SHP77 (cell line): Measurements from ENCODE around the gene HOXD1.

ENCODE experiments used
- DNase-seq, 2 experiments: peaks; one replicate each; lab custom pipeline; 2025; lab: John Stamatoyannopoulos, UW

Gene HOXD1

GRCh38 chr2:176152350-176153181, 35.9 kb upstream of the HOXD1 start:
- no peak for DNase-seq

GRCh38 chr2:176154576-176155252, 33.8 kb upstream of the HOXD1 start:
- no peak for DNase-seq

GRCh38 chr2:176155356-176156044, 33.0 kb upstream of the HOXD1 start:
- no peak for DNase-seq

- no peak for DNase-seq
These were observed 32.1 kb upstream of the HOXD1 start for GRCh38 chr2:176156301-176156806.

- DNase-seq = no peak
These were observed 31.5 kb upstream of the HOXD1 start, which contains the start of gene HOXD3 for GRCh38 chr2:176156807-176157498. Gene HOXD3 (plus strand): TSS chr2:176157307. CDS start chr2:176169115, 11,808 bp downstream.

GRCh38 chr2:176157499-176158185, 30.8 kb upstream of the HOXD1 start:
- DNase-seq = peak in 1 of 2 experiments; percentile 29

- no peak for DNase-seq
These were observed 30.3 kb upstream of the HOXD1 start for GRCh38 chr2:176158186-176158591.

- no peak for DNase-seq
These were observed 29.4 kb upstream of the HOXD1 start for GRCh38 chr2:176158855-176159662.

- no peak for DNase-seq
These were observed 28.7 kb upstream of the HOXD1 start for GRCh38 chr2:176159663-176160250.

GRCh38 chr2:176160251-176160985, 28.1 kb upstream of the HOXD1 start:
- DNase-seq = no peak

- DNase-seq = no peak
These were observed 27.3 kb upstream of the HOXD1 start for GRCh38 chr2:176160986-176161824.

GRCh38 chr2:176161825-176162626, 26.4 kb upstream of the HOXD1 start:
- DNase-seq = no peak

- DNase-seq = no peak
These were observed 25.4 kb upstream of the HOXD1 start for GRCh38 chr2:176162911-176163671.

- no peak for DNase-seq
These were observed 24.8 kb upstream of the HOXD1 start for GRCh38 chr2:176163672-176164056.

GRCh38 chr2:176164201-176164600, 24.3 kb upstream of the HOXD1 start:
- no peak for DNase-seq

GRCh38 chr2:176164611-176165369, 23.7 kb upstream of the HOXD1 start:
- no peak for DNase-seq
